ENCODE data around the gene PDZRN3.

PDZRN3 gene

GRCh38 chr3:73350996-73351395 lies 273.7 kb downstream of the PDZRN3 start:
- no peak overlapping the region for H3K4me3 ChIP-seq (ENCODE audit: low read depth, low read length)
- in situ Hi-C loops (cut with HindIII; ENCODE audit: low sequenced_read_pairs) = no loop called here
- no peak for TF ChIP-seq CTCF (IDR thresholded peaks at IDR 0.05; ENCODE audit: low read depth, low read length)
- DNase-seq (ENCODE audit: low read depth, low spot score) = no peak

GRCh38 chr3:73349657-73350056 lies 275.1 kb downstream of the PDZRN3 start:
- no peak overlapping the region for H3K4me3 ChIP-seq (ENCODE audit: low read depth, low read length)
- no peak for TF ChIP-seq CTCF (IDR thresholded peaks at IDR 0.05; ENCODE audit: low read depth, low read length)
- in situ Hi-C loops (cut with HindIII; ENCODE audit: low sequenced_read_pairs) = no loop called here
- no peak for DNase-seq (ENCODE audit: low read depth, low spot score)

- no peak for TF ChIP-seq CTCF (IDR thresholded peaks at IDR 0.05; ENCODE audit: low read depth, low read length)
- in situ Hi-C loops (cut with HindIII; ENCODE audit: low sequenced_read_pairs) = no loop called here
- DNase-seq (ENCODE audit: low read depth, low spot score) = no peak
- H3K4me3 ChIP-seq (ENCODE audit: low read depth, low read length) = no peak overlapping the region
These were observed 282.7 kb downstream of the PDZRN3 start for GRCh38 chr3:73342077-73342476.

- no peak for DNase-seq (ENCODE audit: low read depth, low spot score)
- in situ Hi-C loops (cut with HindIII; ENCODE audit: low sequenced_read_pairs) = no loop called here
- TF ChIP-seq CTCF (IDR thresholded peaks at IDR 0.05; ENCODE audit: low read depth, low read length) = no peak
- no peak overlapping the region for H3K4me3 ChIP-seq (ENCODE audit: low read depth, low read length)
These were observed 283.3 kb downstream of the PDZRN3 start for GRCh38 chr3:73341272-73341935.

GRCh38 chr3:73332558-73332957 lies 292.2 kb downstream of the PDZRN3 start:
- H3K4me3 ChIP-seq (ENCODE audit: low read depth, low read length) = no peak overlapping the region
- in situ Hi-C loops (cut with HindIII; ENCODE audit: low sequenced_read_pairs) = no loop called here
- no peak for DNase-seq (ENCODE audit: low read depth, low spot score)
- no peak for TF ChIP-seq CTCF (IDR thresholded peaks at IDR 0.05; ENCODE audit: low read depth, low read length)
